Measurements from ENCODE around the gene TMIE.

Gene TMIE, protein sequence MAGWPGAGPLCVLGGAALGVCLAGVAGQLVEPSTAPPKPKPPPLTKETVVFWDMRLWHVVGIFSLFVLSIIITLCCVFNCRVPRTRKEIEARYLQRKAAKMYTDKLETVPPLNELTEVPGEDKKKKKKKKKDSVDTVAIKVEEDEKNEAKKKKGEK
- long read RNA-seq, donor 1 = 0 reads
- long read RNA-seq, donor 2 = 0 reads
- long read RNA-seq, donor 3, partial matches to known transcripts = 0 of 1 reads
- long read RNA-seq, donor 3, other reads (novel, unspliced or antisense) = 0 of 1 reads
- long read RNA-seq, donor 4 = 0 reads
- long read RNA-seq, donor 5, partial matches to known transcripts = 0 of 1 reads
- long read RNA-seq, donor 5, other reads (novel, unspliced or antisense) = 0 of 1 reads
- long read RNA-seq, donor 6 = 0 reads
- long read RNA-seq, donor 7, partial matches to known transcripts = 0 of 1 reads
- long read RNA-seq, donor 7, other reads (novel, unspliced or antisense) = 0 of 1 reads
- long read RNA-seq, donor 8, partial matches to known transcripts = 0 of 1 reads
- long read RNA-seq, donor 8, other reads (novel, unspliced or antisense) = 0 of 1 reads

DNA sequence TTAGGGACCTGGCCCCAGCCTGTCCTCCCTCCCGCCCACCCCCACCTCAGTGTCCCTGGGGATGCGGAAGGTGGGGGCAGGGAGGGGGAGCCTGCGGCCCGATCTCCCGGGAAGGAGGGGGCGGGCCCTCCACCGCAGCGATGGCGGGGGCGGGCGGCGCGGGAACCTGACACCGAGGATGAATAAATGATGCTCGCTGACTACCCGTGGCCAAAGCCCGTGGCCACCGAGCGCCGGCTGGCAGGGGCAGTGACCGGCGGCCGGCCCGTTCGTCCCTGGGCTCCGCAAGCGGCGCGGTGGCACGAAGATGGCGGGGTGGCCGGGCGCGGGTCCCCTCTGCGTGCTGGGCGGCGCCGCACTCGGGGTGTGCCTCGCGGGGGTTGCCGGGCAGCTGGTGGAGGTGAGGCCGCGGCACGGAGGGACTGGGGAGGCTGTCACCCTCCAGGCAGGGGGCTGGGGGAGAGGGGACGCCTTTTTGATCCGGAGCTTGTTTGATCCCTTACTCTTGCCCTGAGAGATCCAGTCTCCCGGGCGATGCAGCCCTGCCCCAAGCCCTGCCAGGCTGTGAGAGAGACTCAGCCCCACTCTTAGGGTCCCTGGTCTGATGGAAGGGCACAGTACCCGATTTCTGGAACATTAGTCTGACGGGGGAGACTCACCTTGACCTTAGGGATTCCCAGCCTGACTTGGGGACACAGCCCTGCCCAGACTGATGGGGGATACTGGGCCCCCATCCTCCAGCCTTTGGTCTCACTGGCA is at the start of gene TMIE:
TSS of gene TMIE (plus strand) at position 212 of the 759 bp plus-strand sequence. CDS start at position 308, 96 bp downstream.
- no peak for DNase-seq

DNA sequence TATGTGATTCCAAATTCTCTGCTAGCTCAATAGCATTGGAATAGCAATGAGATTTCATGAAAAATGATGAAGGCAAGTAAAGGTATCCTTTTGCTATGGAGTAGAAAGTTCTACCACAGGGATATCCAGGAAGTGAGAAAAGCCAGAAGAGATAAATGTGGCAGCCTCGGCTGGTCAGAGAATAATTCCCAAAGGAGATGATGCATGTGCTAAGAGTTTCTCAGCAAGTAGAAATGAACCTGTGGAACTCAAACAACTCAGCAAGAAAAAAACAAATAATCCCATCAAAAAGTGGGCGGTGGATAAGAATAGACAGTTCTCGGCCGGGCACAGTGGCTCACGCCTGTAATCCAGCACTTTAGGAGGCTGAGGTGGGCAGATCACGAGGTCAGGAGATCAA is 45.9 kb upstream of the TMIE start:
- DNase-seq = no peak

DNA sequence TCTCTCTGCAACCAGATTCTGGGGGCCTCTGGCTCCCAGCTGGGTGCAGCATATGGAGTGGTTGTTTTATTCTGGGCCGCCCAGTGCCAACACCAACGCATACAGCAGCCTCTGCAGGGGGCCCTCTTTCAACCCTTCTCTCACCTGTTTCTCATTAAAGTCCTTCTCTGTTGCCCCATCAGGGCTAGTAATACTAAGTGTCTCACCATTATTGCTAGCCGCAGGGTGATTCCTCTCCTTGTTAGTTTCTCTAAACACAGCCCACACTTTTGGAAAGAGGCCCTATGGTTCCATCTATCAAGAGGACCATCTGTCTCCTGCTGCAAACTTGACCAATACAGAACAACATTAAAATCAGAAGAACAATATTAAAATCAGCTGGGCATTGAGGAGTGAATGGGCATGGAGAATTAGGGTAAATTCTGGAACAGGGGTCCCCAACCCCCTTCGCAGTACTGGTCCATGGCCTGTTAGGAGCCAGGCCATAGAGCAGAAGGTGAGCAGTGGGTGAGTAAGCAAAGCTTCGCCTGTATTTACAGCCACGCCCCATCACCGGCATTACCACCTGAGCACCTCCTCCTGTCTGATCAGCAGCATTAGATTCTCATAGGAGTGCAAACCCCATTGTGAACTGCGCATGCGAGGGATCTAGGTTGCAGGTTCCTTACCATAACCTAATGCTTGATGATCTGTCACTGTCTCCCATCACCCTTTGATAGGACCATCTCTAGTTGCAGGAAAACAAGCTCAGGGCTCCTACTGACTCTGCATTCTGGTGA is 44.2 kb upstream of the TMIE start:
- DNase-seq = no peak

DNA sequence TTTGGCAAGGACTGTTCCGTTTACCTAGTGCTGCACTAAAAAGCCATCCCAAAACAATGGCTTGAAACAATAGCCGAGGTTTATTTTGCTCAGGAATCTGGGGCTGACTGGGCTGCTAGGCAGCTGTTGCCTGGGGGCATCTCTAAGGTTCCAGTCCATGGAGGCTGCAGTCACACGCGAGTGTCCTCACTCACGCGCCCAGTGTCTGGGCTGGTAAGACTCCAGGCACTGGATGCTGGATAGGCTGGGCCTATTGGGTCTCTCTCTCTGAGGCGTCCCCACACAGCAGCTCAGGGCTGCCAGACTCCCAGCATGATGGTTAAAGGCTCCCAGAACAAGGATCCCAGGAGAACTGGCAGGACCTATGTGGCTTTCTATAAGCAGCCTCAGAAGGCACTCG is 41.9 kb upstream of the TMIE start:
- no peak for DNase-seq

DNA sequence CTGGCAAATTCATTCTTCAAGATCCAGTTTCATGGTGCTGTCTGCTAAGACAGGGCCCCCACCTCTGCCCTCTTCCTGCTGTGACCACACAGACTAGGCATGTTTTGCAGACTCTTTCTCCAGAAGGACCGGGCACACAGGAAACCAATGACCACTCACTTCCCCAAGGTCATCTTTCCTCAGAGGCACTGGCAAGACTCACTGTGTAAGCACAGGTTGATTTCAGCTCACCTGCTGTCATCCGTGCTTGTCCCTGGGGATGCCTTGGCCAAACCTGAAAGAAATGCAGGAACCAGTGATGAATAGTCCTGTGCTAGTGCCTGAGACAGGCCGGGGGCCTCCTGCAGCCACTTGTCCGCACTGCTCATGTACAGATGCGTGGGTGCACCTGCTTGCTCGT is 41.2 kb upstream of the TMIE start:
- DNase-seq = no peak

DNA sequence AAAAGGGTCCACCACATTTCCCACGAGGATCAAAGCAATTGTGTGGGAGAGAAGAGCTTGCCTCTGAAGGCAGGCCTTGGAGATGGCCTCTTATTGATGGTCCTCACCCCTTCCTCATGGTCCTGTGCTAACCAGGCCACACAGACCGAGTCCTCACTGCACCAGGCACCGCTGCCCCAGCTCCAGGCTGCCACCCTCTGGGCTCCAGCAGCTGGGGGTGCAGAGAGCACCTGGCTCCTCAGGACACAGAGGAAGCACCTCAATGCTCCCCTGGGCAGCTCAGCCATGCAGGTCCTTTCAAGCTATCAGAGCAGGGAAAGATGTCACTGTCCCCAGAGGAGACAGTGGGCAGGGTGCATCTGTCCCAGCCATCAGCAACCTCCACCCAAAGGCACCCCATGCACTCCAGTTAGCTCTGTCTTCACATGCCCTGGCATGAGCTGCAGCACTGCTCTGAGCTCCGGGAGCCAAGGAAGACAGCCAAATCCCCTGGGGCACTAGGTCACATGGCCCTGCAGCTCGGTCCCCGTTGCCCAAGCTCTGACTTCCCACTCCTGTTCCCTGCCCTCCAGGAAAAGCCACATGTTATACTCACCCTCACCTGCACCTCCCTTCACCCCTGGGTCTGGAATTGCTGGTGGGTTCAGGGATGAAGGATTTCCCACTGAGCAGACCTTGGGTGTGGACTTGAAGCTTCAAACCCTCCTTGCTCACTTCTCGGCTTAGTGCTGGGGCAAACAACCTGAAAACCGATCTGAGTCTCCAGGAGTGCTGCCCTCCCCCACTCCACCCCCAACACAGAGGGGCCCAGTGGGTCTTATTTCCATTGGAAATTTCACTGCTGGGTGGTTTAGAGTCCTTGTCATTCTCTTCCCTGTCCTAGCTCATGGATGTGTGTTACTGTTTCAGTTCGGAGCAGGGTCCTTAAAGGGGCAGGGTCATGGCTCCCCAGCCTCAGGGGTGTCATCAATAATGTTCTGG is 40.4 kb upstream of the TMIE start:
- DNase-seq = no peak

DNA sequence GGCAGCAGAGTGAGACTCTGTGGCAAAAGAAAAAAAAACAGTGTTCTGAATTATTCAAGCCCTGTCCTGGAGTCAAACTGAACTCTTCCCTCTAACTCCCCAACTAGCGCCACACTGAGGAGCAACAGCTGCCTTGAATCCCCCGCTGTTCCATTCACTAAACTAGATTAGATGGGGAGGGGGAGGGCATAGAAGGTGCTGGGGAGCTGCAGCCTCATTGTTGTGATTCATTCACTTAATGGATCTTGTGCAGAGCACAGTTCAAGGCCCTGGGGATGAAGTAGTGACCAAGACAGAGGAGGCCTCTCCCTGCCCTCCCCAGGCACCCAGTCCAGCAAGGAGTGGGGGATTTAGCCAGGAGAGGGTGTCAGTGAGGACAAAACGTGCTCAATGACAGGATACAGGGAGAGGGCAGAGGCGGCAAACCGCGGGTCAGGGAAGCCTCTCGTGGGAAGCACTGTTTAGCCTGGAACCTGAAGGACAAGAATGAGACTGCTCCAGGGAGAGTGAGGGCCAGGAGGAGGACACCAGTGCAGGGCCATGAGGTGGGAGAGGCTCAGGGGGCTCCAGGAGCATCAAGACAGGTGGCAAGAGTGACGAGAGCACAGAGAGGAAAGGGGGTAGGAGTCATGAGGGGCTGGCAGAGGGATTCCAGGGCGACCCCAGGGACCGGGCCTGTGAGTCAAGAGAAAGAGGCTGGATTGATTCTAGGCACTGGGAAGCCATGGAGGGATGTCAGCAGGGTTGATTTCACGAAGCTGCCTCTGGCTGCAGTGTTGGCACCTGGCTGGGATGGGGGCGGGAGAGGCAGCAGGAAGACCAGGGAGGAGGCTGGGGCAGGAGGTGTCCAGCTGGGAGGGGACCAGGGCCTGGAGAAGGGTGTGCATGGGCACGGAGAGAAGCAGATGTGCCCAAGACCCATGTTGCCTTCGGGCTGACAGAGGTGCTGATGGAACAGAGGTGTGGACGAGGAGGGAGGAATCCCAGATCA is 39.1 kb upstream of the TMIE start:
- DNase-seq = no peak

DNA sequence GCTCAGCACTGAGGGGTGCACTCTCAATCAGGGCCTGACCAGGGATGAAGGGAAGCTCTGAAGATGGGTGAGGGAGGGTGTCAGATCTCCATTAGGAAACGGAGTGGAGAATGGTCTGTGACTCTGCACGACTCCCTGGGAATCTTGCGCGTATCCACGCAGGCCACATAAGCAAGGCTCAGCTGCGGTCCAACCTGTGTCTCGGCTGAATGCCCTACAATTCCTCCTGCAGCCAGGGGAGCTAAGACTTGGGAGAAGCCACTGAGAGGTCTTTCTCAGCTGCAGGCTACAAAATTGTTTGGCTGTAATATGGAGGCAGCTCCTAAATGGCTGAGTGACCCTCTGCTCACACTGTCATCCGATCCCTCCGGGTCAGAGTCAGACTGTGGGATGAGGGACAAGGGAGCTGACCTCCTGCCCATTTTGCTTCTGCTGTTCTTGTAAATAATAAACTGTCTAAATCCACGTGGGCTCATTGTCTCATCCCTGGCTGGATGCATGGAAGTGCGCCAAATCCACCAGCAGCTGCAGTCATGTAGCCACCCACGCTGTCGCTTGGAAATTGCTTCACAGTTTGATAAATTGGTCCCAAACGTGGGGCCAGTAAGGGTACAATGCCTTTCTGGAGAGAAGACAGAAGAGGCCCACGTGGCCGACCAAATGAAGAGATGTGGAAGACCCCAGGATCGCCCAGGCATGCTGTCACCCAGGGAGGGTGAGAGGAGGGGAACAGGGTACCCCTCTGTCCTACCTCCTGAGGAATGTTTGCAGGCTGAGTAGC is 38.2 kb upstream of the TMIE start:
- DNase-seq = peak; percentile 69

DNA sequence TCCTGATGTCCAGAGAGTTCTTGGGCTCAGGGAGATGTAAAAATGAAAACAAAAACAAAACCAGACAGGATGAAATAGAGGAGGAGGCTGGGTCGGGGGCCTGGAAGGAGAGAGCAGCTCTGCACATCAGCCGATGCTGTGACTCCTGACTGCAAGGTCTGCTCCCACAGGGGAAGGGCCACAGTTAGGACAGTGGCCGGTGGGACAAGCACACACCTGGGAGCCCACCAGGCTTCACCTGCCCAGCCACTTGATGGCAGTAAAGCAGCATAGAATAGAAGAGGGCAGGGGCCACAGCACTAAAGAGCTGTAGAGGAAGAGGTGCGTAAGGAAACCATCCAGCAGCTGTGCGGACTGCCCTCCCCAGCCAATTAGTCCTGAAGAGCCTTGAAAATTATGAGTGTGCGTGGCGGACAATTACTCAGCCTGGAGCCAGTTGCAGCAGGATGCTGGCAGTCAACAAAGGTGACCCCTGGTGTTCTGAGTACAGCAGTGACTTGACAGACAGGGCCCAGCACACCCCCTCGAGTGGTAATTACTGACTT is 37.5 kb upstream of the TMIE start:
- no peak for DNase-seq

DNA sequence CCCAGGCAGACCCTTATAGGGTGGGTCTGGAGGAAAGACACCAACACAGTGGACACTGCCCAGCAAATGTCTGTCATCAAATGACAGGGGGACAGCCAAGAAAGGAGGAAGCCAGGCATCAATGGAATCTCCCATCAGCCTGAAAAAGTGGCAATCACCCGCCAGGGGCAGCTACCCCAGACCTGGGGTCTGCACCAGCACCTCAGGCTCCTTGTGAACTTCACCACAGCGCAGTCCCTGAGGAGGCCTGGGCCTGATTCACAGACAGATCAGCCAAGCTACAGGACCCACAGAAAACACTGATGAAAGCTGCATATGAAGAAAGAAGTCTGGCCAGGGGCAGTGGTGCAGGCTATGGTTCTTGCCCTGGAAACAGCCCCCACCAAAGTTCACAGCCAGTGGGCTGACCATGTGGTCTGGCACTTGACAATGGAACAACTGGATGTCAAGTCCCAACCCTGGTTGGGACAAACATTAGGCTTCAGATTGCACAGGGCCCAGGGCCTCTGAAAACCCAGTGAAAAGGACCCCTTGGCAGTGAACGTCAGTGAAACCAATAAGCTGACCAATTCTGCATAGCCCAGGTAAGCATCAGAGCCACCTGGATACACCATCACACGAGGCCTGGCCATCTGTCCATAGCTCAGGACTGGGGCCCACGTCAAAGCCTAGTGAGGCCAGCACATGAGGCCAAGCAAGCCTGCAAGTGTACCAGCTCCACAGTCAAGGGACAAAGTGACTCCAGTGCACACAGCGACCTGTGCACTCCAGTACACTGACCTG is 36.8 kb upstream of the TMIE start:
- no peak for DNase-seq

DNA sequence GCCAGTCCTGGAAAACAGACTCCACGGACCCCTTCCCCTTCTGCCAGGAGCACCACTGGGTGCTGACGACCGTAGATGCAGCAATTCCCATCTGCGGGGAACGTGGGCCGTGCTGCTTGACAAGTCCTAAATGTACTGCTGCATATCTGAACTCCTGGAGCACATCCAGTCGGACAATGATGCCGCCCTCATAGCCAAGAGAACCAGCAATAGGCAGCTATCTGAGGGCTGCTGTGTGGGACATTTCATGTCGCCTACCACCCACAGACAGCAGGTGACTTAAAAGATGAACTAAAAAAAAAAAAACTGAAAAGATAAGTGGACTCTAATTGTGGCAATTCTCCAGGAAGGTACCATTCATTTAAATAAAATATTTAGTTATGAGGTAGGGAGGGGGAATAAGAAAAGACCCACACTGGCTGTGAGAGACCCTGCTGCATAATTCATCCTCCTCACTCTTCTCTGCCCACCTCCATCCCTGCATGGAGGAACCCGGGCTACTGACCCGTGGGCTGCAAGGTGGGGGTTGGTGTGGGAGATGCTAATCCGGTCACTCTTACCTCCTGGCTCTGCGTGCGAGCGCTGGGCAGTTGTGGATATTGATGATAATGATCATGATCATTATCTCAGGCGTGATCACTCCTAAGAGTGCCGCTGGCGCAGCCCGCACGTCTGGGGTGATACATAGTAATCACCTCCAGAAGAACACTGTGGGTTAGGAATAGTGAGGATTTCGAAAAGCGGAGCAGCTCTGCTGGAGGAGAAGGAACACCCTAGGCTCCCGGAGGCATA is 36.0 kb upstream of the TMIE start:
- no peak for DNase-seq

DNA sequence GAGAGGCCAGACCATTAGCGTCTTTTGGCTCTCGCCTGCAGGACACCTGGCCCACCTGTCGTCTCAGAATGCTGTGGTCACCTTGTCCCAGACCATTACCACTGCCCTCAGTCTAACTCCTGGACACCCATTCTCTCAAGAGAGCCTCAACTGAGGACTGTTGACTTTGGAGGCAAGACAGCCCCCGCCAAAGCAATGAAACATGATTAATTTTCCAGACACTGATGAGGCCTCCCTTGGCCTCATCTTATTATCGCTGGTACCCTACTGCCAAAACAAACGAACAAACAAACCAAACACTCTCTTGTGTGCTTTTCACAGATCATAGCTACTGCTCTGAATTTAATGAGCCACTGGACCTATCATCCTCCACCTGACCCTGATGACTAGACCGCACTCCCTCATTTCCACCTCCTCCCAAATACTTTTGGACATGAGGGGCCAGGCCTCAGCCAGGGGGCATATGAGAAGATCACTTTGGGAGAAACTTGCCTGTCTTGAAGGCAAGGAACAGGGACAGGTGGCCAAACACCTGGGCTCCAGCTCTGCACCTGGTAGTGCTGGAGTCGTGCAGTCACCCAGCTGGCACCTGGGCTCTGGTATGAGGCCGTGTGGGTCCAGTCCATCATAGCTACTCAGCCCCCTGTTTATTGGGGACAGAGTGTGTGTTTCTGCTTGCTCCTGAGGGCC is 35.3 kb upstream of the TMIE start:
- no peak for DNase-seq

DNA sequence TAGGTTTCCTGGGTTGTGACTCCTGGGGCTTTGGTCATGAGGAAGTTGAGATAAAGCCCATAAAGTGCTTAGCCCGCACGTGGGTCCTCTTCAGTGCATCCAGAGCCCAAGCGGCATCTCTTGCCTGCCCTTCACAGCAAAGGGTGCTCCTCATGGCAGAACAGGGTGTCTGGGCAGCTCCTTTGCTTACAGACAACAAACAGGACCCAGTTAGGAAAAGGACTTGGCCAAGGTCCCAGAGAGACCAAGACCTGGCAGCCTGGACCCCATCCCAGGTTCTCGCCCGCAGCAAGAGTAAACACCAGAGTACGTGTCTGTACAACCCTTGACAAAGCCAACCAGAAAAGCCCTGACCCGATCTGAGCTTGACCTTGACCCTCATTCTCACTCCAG is 34.7 kb upstream of the TMIE start:
- DNase-seq = no peak

DNA sequence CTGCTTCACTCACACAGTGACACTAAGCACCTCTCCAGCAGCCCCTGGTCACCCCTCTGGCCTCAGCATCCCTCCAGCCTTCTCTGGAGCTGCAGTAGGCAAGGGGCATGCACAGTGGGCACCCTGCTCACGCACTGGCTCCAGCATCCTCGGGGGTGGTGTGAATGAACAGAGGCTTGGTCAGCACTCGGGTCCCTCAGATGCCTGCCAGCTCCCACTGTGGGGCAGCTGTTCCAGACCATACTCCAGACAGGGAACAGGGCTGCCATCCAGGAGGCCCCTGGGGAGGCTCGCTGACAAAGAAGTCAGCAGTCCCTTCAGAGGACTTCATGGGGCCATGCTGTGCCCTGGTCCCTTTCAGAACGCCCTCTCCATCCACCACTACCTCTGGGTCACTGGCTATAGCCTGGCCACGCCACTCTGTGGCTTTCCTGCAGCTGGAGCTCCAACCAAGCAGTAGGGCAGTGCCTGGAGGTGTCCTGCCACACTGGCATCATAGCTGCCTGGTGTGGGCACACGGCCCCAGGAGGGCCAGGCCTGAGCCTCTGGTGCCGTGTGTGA is 34.1 kb upstream of the TMIE start:
- DNase-seq = no peak

DNA sequence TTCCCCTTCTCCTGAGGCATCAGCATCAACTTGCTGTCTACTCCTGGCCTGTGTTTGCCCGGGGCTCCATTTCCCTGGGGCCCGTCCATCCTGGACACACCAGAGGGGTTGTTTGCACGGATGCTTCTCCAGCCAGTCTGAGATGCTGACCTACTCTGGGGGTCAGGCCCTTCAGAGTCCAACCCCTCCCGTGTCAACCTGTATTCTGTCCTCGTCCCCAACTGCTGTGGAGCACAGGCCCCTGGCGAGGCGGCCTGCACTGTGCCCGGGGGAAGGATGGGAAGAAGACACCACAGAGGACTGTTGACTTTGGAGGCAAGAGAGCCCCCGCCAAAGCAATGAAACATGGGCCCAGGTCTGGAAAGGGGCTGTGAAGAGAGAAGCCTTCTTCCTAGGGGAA is 33.5 kb upstream of the TMIE start:
- no peak for DNase-seq

DNA sequence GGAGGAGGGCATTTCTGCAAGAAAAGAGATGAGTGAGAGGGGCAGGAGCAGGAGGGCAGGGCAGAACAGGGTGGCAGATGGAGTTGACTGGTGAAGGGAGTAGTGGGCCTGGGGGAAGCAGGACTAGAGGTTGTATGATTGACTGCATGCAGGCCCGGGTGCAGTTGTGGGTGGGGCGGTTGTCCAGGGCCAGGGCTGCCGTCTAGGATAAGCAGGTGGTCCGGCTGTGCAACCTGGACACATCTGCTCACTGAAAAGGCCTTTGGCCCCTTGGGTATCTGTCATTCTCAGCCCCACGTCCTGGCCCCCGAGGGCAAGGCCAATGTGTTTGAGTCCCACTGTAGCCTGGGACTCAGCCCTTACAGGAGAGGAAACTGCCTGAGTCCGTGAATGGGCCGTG is 33.1 kb upstream of the TMIE start:
- DNase-seq = no peak
